SU-DHL-6 (cell line): ENCODE data around the gene CENPL.

Source experiments
- CTCF ChIP-seq: fragments of 200-600 bp; sonication (generic); IDR thresholded peaks from one replicate; pipeline ENCODE4 v1.5.1; 2017; ENCODE audit warnings: antibody characterized with exemption, mild to moderate bottlenecking, low read length, moderate library complexity; ENCODE audit not compliant: insufficient read depth, poor library complexity, severe bottlenecking
- EZH2phosphoT487 ChIP-seq: fragments of 200-600 bp; sonication (generic), shearing (Covaris generic); conservative IDR thresholded peaks from 2 replicates; pipeline ENCODE4 v1.6.1; 2018; ENCODE audit warnings: mild to moderate bottlenecking, antibody characterized with exemption, low read length, moderate library complexity, mixed read lengths

DNA sequence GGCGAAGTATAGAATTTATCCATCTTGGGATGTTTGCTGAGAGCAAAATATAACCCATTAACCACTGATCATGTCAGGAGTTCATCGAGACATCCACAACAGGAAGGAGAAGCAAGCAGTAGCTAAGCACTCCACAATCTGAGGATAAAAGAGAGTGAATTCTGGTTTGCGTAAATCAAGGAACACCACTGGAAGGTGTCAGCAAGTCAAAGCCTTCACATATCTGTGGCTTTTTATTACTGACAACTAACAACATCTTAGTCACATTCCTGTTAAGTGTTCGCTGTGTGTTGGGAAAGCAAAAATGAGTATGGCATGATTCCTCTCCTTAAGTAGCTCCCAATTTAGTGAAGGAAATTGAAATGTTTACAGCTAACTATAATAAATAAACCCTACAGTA lies 44.7 kb downstream of the CENPL start:
- no peak for TF ChIP-seq CTCF
- no peak for TF ChIP-seq EZH2phosphoT487
